Endothelial cell of umbilical vein (primary cell): ENCODE results near the gene VDR. TPM values are rescaled to one million over a fixed set of nuclear protein-coding genes. Genes with fewer than 3 reads are reported as not detected.

Source experiments
- BruUV-seq: library from RNA; stranded (reverse); fragments of 400-500 nt; replicated peaks from 2 replicates; lab custom pipeline; 2021; lab: Mats Ljungman, UMichigan
- CTCF ChIA-PET: fragments of 300-600, 350-600 bp; sonication (Branson Sonifier 250); formaldehyde crosslinking; loops from one replicate; lab custom pipeline; 2021; ENCODE audit warnings: antibody characterized with exemption, inconsistent platforms; lab: Charles Lee
- POLR2A ChIA-PET: fragments of 300-600, 350-600 bp; sonication (Branson Sonifier 250); formaldehyde crosslinking; loops from one replicate; lab custom pipeline; 2021; ENCODE audit warnings: antibody characterized with exemption, inconsistent platforms; lab: Charles Lee
- DNase-seq: peaks from one replicate; pipeline ENCODE4 v3.0.0-alpha.2; 2011; ENCODE audit warnings: low read depth, low spot score
- FAIRE-seq: peaks from 2 replicates; lab custom pipeline; 2011; peaks lifted over from hg19 to GRCh38; lab: Jason Lieb, UNC
- H2AFZ ChIP-seq: 2 replicates; pipeline ENCODE4 v1.6.0; 2012; ENCODE audit warnings: low read depth, low read length, control low read depth, inconsistent platforms
- H3K27ac ChIP-seq: 2 replicates; pipeline ENCODE4 v1.5.1; 2011; ENCODE audit warnings: low read depth, mild to moderate bottlenecking, control low read depth, low read length, moderate library complexity; ENCODE audit not compliant: insufficient read depth
- H3K27me3 ChIP-seq, 2 experiments: 2 replicates each; pipeline versions ENCODE4 v1.6.0 to v1.6.1; 2011; ENCODE audit warnings: low read length in 2 of 2, mixed read lengths in 1 of 2; ENCODE audit not compliant: control insufficient read depth in 2 of 2, insufficient read depth in 2 of 2
- H3K36me3 ChIP-seq, 2 experiments: 2 replicates in 1 of 2; 3 replicates in 1 of 2; pipeline ENCODE4 v1.5.1; 2011; ENCODE audit warnings: low read length in 2 of 2, mild to moderate bottlenecking in 1 of 2, moderate library complexity in 1 of 2; ENCODE audit not compliant: control insufficient read depth in 2 of 2, insufficient read depth in 2 of 2; ENCODE audit errors: extremely low read depth in 1 of 2
- H3K4me1 ChIP-seq: 3 replicates; pipeline ENCODE4 v1.5.1; 2011; ENCODE audit warnings: mild to moderate bottlenecking, low read length; ENCODE audit not compliant: control insufficient read depth, insufficient read depth; ENCODE audit errors: extremely low read depth
- H3K4me2 ChIP-seq: 2 replicates; pipeline ENCODE4 v1.6.1; 2011; ENCODE audit warnings: low read length, control low read depth, mixed read lengths; ENCODE audit not compliant: insufficient read depth
- H3K4me3 ChIP-seq, 3 experiments: fragments of 200-600 bp in 1 of 3; sonication (generic), shearing (Covaris generic) in 1 of 3; replicated peaks in 1 of 3; 2 replicates each; pipeline ENCODE4 v1.5.1; 2011 to 2016; ENCODE audit warnings: control low read depth in 3 of 3, low read length in 3 of 3, mild to moderate bottlenecking in 2 of 3, inconsistent platforms in 1 of 3, low read depth in 1 of 3, moderate library complexity in 1 of 3; ENCODE audit not compliant: insufficient read depth in 1 of 3
- H3K79me2 ChIP-seq: 2 replicates; pipeline ENCODE4 v1.6.0; 2012; ENCODE audit warnings: low read length, inconsistent platforms; ENCODE audit not compliant: control insufficient read depth, insufficient read depth
- H3K9ac ChIP-seq: replicated peaks from 2 replicates; pipeline ENCODE3; 2011; ENCODE audit warnings: low read length, control low read depth; ENCODE audit not compliant: insufficient read depth; ENCODE audit errors: extremely low read depth
- H3K9me1 ChIP-seq: replicated peaks from 3 replicates; pipeline ENCODE4 v1.6.0; 2011; ENCODE audit warnings: mild to moderate bottlenecking, low read length; ENCODE audit not compliant: control insufficient read depth, insufficient read depth; ENCODE audit errors: extremely low read depth
- H3K9me3 ChIP-seq: replicated peaks from 2 replicates; pipeline ENCODE4 v1.5.1; 2012; ENCODE audit warnings: low read length, inconsistent platforms; ENCODE audit not compliant: control insufficient read depth, insufficient read depth
- H4K20me1 ChIP-seq: replicated peaks from 2 replicates; pipeline ENCODE3; 2011; ENCODE audit warnings: mild to moderate bottlenecking, low read length; ENCODE audit not compliant: control insufficient read depth, insufficient read depth; ENCODE audit errors: extremely low read depth
- FOS ChIP-seq: IDR thresholded peaks from 2 replicates; pipeline ENCODE4 v1.6.1; 2011; ENCODE audit warnings: mild to moderate bottlenecking, low read length, moderate library complexity, borderline replicate concordance; ENCODE audit not compliant: insufficient read depth
- GATA2 ChIP-seq: IDR thresholded peaks from 2 replicates; pipeline ENCODE4 v1.7.0; 2011; ENCODE audit warnings: low read depth, mild to moderate bottlenecking, moderate library complexity, mixed read lengths, low read length; ENCODE audit not compliant: insufficient read length, insufficient read depth
- JUN ChIP-seq: IDR thresholded peaks from 2 replicates; pipeline ENCODE4 v1.6.1; 2011; ENCODE audit warnings: borderline replicate concordance, low read depth; ENCODE audit not compliant: insufficient read length, insufficient read depth
- MYC ChIP-seq: IDR thresholded peaks from one replicate; pipeline ENCODE4 v1.6.1; 2011; ENCODE audit warnings: mild to moderate bottlenecking, low read depth, low read length
- POLR2A ChIP-seq: IDR thresholded peaks from 2 replicates; pipeline ENCODE4 v1.6.1; 2012; ENCODE audit warnings: low read depth, mild to moderate bottlenecking, control low read depth, low read length
- POLR2AphosphoS5 ChIP-seq: IDR thresholded peaks from 2 replicates; pipeline ENCODE4 v1.6.1; 2012; ENCODE audit warnings: low read depth, mild to moderate bottlenecking, control low read depth, low read length, moderate library complexity; ENCODE audit not compliant: insufficient read depth
- dilution Hi-C: fragments of 300-500 bp; cut with MboI; formaldehyde crosslinking; loops from one replicate; pipeline ENCODE4 v1.15.0; 2019; ENCODE audit warnings: low sequenced_read_pairs; ENCODE audit not compliant: extremely low pct_ligation_motif_present
- intact Hi-C: fragments of 100-400 bp; cut with micrococcal nuclease; formaldehyde crosslinking; loops from one replicate; pipeline ENCODE4 v1.10.0; 2022
- polyA plus RNA-seq, 4 experiments: library from polyadenylated mRNA; depleted of rRNA in 3 of 4; stranded (reverse) in 3 of 4; unstranded in 1 of 4; fragments of >200 nt; gene quantifications; 2 replicates each; pipeline versions ENCODE4 v1.2.1 to v1.2.3, GENCODE V29; 2011 to 2012; ENCODE audit warnings: missing spikeins in 1 of 4
- total RNA-seq: library from RNA; stranded (reverse); gene quantifications from 2 replicates; pipeline ENCODE4 v1.2.3, GENCODE V29; 2021
- TF ChIP-seq, protein P1 (sequence below): IDR thresholded peaks from 2 replicates; pipeline ENCODE4 v1.6.1; 2011; ENCODE audit not compliant: insufficient read depth, insufficient read length
- TF ChIP-seq, protein P2 (sequence below), 2 donors: IDR thresholded peaks; 1 replicate in 1 of 2; 2 replicates in 1 of 2; pipeline ENCODE4 v1.5.1; 2011; ENCODE audit warnings: low read length in 2 of 2, mild to moderate bottlenecking in 2 of 2, moderate library complexity in 2 of 2, control low read depth in 1 of 2, inconsistent platforms in 1 of 2, low read depth in 1 of 2; ENCODE audit not compliant: insufficient read depth in 1 of 2; ENCODE audit errors: extremely low read depth in 1 of 2

The VDR gene
- total and polyA plus RNA-seq, 2 donors (not counting 3 experiments of a cell fraction or from before 2014, with no cell fraction given): 0.73 to 0.91 TPM

- intact Hi-C loops (no loop called here), dilution Hi-C loops (no loop called here)
- Histone ChIP-seq H3K36me3 (peaks cover 11 to 16% of the 10 kb centered on the region in 2 experiments), H3K9ac (no peak overlapping the region), H2AFZ (no peak overlapping the region), H3K27ac (no peak overlapping the region), H3K27me3 (no peaks in the 10 kb centered on the region), H4K20me1 (peaks cover 6% of the 10 kb centered on the region), H3K9me1 (no peaks in the 10 kb centered on the region), H3K4me1 (peaks cover 82% of the 10 kb centered on the region), H3K9me3 (no peaks in the 10 kb centered on the region), H3K79me2 (peaks cover 100% of the 10 kb centered on the region), H3K4me2 (no peak overlapping the region), H3K4me3 (no peak overlapping the region)
- FAIRE-seq (no peak), DNase-seq (no peak)
- BruUV-seq: no TSS peak
- no peak for TF ChIP-seq POLR2A
- TF ChIP-seq, protein P1, sequence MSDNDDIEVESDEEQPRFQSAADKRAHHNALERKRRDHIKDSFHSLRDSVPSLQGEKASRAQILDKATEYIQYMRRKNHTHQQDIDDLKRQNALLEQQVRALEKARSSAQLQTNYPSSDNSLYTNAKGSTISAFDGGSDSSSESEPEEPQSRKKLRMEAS: no peak
- TF ChIP-seq FOS: no peak
- TF ChIP-seq JUN: no peak
- TF ChIP-seq, protein P2, sequence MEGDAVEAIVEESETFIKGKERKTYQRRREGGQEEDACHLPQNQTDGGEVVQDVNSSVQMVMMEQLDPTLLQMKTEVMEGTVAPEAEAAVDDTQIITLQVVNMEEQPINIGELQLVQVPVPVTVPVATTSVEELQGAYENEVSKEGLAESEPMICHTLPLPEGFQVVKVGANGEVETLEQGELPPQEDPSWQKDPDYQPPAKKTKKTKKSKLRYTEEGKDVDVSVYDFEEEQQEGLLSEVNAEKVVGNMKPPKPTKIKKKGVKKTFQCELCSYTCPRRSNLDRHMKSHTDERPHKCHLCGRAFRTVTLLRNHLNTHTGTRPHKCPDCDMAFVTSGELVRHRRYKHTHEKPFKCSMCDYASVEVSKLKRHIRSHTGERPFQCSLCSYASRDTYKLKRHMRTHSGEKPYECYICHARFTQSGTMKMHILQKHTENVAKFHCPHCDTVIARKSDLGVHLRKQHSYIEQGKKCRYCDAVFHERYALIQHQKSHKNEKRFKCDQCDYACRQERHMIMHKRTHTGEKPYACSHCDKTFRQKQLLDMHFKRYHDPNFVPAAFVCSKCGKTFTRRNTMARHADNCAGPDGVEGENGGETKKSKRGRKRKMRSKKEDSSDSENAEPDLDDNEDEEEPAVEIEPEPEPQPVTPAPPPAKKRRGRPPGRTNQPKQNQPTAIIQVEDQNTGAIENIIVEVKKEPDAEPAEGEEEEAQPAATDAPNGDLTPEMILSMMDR (IDR thresholded peaks at IDR 0.05; ENCODE audit: extremely low read depth in 1 of 2, insufficient read depth in 1 of 2, low read depth in 1 of 2, low read length in 2 of 2): no peak
- no peak for TF ChIP-seq POLR2AphosphoS5
- no peak for TF ChIP-seq GATA2
- no peak for TF ChIP-seq MYC
- POLR2A ChIA-PET: interaction anchor here (0.6 kb wide), 1 partner anchor 9 kb away, joined by 3 read pairs; no protein-coding TSS in a partner anchor
- CTCF ChIA-PET: interaction anchor here (1.0 to 12.5 kb wide), 4 partner anchors 13 to 145 kb away, joined by 3 to 229 read pairs (median 7); no protein-coding TSS in a partner anchor
Measured at GRCh38 chr12:47804171-47804570, 100.6 kb downstream of the VDR start.
